ENCODE measurements around the gene BLM. TPM values are rescaled to one million over a fixed set of nuclear protein-coding genes. Genes with fewer than 3 reads are reported as not detected.
A peak's percentile ranks its signal among the peaks of the same experiment; 100 is the strongest.

Gene BLM
- total and polyA plus RNA-seq, 2 of the 8 experiments (the other 6 are each of a cell fraction or from before 2014, with no cell fraction given), result 15.2 to 46.7 TPM

- Histone ChIP-seq H3K79me2 (ENCODE audit: control insufficient read depth in 1 of 2, insufficient read depth in 2 of 2, low read length in 2 of 2) (no peaks in the 10 kb centered on the region), H3K4me2 (ENCODE audit: insufficient read depth in 1 of 2, low read depth in 2 of 2, low read length in 2 of 2) (peak overlapping the region in 1 of 2 experiments; percentile 58; a peak in 1 of 4 replicates), H3K36me3 (ENCODE audit: control insufficient read depth in 2 of 4, insufficient read depth in 4 of 4, low read length in 3 of 4) (no peaks in the 10 kb centered on the region), H2AK5ac (ENCODE audit: low read depth, low read length) (peak overlapping the region; percentile 75; the same call in 1 of the 2 replicates), H3K27me3 (replicated peaks in 1 of 4; ENCODE audit: control insufficient read depth in 3 of 4, extremely low read depth in 1 of 4, insufficient read depth in 3 of 4, low read length in 3 of 4) (no peaks in the 10 kb centered on the region; a peak in 1 of 7 replicates), H4K20me1 (replicated peaks in 1 of 2; ENCODE audit: control insufficient read depth in 1 of 2, insufficient read depth in 2 of 2, low read length in 2 of 2) (no peaks in the 10 kb centered on the region), H3K4me3 (ENCODE audit: extremely low read depth in 1 of 4, insufficient read depth in 2 of 4, low read depth in 3 of 4, low read length in 4 of 4) (no peak overlapping the region), H3K27ac (ENCODE audit: low read depth, low read length) (no peak overlapping the region), H3K4me1 (replicated peaks in 1 of 4; ENCODE audit: control insufficient read depth in 3 of 4, insufficient read depth in 4 of 4, low read length in 3 of 4) (peaks cover 6 to 21% (median 18%) of the 10 kb centered on the region in 4 experiments), H3K56ac (replicated peaks; ENCODE audit: insufficient read length, low read depth, low read length) (no peak overlapping the region), H2AFZ (ENCODE audit: low read length) (no peak overlapping the region), H3K4ac (replicated peaks; ENCODE audit: insufficient read length, low read depth, low read length) (no peak overlapping the region), H3K79me1 (ENCODE audit: low read depth, low read length) (no peaks in the 10 kb centered on the region), H4K91ac (replicated peaks; ENCODE audit: insufficient read length, low read length) (peak overlapping the region; percentile 95), H3K23ac (ENCODE audit: insufficient read length) (no peak overlapping the region), H4K8ac (ENCODE audit: extremely low read depth, insufficient read depth, low read length) (no peak overlapping the region), H3K18ac (ENCODE audit: extremely low read depth, low read length) (peak overlapping the region; percentile 10; the same call in 1 of the 2 replicates), H3K9ac (replicated peaks in 1 of 4; ENCODE audit: extremely low read depth in 1 of 4, low read depth in 3 of 4, low read length in 3 of 4) (no peak overlapping the region), H2BK5ac (ENCODE audit: low read depth, low read length) (peak overlapping the region; percentile 85; the same call in 1 of the 2 replicates), H2BK15ac (ENCODE audit: low read length) (peak overlapping the region; percentile 81; the same call in 1 of the 2 replicates), H3K14ac (ENCODE audit: insufficient read length) (no peak overlapping the region), H2BK20ac (ENCODE audit: low read length) (peak overlapping the region; percentile 99; the same call in 1 of the 2 replicates), H3K23me2 (ENCODE audit: low read depth, low read length) (no peaks in the 10 kb centered on the region), H2BK12ac (ENCODE audit: low read depth, low read length) (peak overlapping the region; percentile 96; the same call in 1 of the 2 replicates), H4K5ac (ENCODE audit: insufficient read length, low read depth, low read length) (no peak overlapping the region), H2BK120ac (replicated peaks; ENCODE audit: low read depth, low read length) (no peak overlapping the region), H3K9me3 (ENCODE audit: insufficient read depth in 2 of 2, low read depth in 1 of 2, low read length in 1 of 2) (no peaks in the 10 kb centered on the region)
- WGBS, 2 experiments (ENCODE audit: extremely low coverage in 1 of 2, insufficient coverage in 1 of 2, insufficient read length in 1 of 2, insufficient replicate concordance in 2 of 2, low coverage in 1 of 2, low lambda C conversion rate in 2 of 2, missing lambda C conversion rate in 1 of 2), result 94% methylated on average over 15 of the region's 15 CpGs; no CpG with 5 or more reads in 1 of the 2 experiments
- FAIRE-seq (no peak), DNase-seq (ENCODE audit: low read depth in 1 of 2, low spot score in 2 of 2) (no peak)
- ChIA-PET POLR2A (ENCODE audit: partially characterized antibody) (interaction anchor here (0.8 to 1.8 kb wide), 5 partner anchors 23 to 97 kb away, joined by 3 to 12 read pairs (median 3); partner anchors contain the start of gene UNC45A), CTCF (ENCODE audit: partially characterized antibody) (interaction anchor here (2.6 to 3.2 kb wide), 3 partner anchors 12 to 94 kb away, joined by 7 to 15 read pairs (median 14); partner anchors contain the start of gene HDDC3)
- TF ChIP-seq TBP (IDR thresholded peaks at IDR 0.05; ENCODE audit: low read depth, low read length), result no peak
- no peak for TF ChIP-seq MAFK (IDR thresholded peaks at IDR 0.05; ENCODE audit: low read depth, low read length)
- no peak for TF ChIP-seq BACH1 (IDR thresholded peaks at IDR 0.05; ENCODE audit: low read length)
- no peak for TF ChIP-seq SIX5 (IDR thresholded peaks at IDR 0.05; ENCODE audit: low read depth, low read length)
Measured at GRCh38 chr15:90838544-90838943, 121.4 kb downstream of the BLM start.

Measured in H1 (cell line).